Measurements from ENCODE around the gene RAP2C.

RAP2C gene

DNA sequence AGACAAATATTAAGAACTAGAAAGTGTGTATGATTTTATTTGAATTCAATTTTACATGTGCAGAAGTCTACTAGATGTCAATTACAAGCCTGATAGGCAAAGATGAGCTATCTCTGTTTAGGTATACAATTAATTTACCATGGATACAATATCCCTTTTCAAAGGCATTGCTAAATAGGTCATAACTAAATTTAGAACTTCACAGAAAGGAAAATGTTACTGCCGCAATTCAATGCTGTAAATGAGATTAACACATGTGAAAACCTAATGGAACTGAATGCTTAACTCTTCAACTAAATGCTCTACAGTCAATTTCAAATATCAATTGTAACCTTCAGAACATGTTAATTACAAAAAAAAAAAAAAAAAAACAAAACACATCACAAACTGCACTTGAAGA, 14.6 kb downstream of the RAP2C start:
- FAIRE-seq (no peak), DNase-seq (ENCODE audit: insufficient read length, low spot score) (no peak)
- no peak for TF ChIP-seq CTCF (IDR thresholded peaks at IDR 0.05; ENCODE audit: insufficient read depth, missing control alignments)

DNA sequence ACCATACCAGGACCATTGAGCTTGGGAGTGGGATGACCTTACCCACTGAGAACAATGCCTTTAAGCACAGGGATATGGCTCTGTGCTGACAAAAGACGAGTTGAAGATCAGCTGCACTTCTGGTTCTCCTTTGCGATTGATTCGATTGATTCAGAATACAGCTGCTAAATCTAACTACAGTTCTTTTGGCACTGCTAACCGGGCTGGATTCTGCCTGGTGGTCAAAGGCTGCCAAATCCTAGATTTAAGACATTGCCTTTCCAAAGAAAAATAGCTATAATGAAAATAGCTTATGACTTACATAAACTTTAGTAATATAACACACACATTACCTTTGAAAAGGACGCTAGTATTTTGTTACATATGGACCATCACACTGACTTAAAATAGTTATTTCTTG, 18.3 kb downstream of the RAP2C start:
- no peak for TF ChIP-seq CTCF (IDR thresholded peaks at IDR 0.05; ENCODE audit: insufficient read depth, missing control alignments)
- DNase-seq (ENCODE audit: insufficient read length, low spot score) (no peak), FAIRE-seq (no peak)

GRCh38 chrX:132199941-132200340, 19.3 kb downstream of the RAP2C start:
- FAIRE-seq (no peak), DNase-seq (ENCODE audit: insufficient read length, low spot score) (no peak)
- TF ChIP-seq CTCF (IDR thresholded peaks at IDR 0.05; ENCODE audit: insufficient read depth, missing control alignments): no peak

DNA sequence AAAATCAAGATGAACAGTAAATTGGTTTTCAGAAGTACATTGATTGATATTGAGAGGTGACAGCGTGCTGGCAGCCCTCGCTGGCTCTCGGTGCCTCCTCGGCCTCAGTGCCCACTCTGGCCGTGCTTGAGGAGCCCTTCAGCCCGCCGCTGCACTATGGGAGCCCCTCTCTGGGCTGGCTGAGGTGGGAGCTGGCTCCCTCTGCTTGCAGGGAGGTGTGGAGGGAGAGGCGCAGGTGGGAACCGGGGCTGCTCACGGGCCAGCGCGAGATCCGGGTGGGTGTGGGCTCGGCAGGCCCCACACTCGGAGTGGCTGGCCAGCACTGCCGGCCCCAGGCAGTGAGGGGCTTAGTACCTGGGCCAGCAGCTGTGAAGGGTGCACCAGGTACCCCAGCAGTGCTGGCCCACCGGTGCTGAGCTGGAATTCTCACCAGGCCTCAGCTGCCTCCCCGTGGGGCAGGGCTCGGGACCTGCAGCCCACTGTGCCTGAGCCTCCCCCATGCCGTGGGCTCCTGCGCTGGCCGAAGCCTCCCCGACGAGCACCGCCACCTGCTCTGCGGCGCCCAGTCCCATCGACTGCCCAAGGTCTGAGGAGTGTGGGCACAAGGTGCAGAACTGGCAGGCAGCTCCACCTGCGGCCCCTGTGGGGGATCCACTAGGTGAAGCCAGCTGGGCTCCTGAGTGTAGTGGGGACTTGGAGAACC, 25.2 kb downstream of the RAP2C start:
- no peak for DNase-seq (ENCODE audit: insufficient read length, low spot score)
- no peak for FAIRE-seq
- TF ChIP-seq CTCF (IDR thresholded peaks at IDR 0.05; ENCODE audit: insufficient read depth, missing control alignments): no peak

- FAIRE-seq (no peak), DNase-seq (ENCODE audit: insufficient read length, low spot score) (no peak)
- TF ChIP-seq CTCF (IDR thresholded peaks at IDR 0.05; ENCODE audit: insufficient read depth, missing control alignments): no peak
Measured at GRCh38 chrX:132191938-132192337, 27.3 kb downstream of the RAP2C start.

GRCh38 chrX:132188175-132188574, 31.1 kb downstream of the RAP2C start:
- no peak for TF ChIP-seq CTCF (IDR thresholded peaks at IDR 0.05; ENCODE audit: insufficient read depth, missing control alignments)
- DNase-seq (ENCODE audit: insufficient read length, low spot score): no peak
- no peak for FAIRE-seq

DNA sequence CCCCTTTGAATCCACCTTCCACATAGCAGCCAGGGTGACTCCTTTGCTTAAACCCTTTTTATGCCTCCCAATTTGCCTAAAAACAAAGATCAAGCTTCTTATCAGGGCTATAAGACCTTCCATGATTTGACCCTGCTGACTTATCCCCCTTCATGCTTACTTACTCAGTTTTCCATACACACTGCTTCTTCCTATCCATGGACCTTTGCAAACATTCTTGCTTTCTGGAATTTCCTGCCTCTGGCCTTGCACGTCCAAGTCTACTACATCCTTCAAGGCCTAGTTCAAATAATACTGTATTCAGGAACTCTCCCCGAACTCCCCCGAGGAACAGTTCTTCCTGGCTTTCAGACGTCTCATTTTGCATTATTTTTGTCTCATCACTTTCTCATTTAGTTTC, 31.8 kb downstream of the RAP2C start:
- FAIRE-seq: no peak
- TF ChIP-seq CTCF (IDR thresholded peaks at IDR 0.05; ENCODE audit: insufficient read depth, missing control alignments): no peak
- DNase-seq (ENCODE audit: insufficient read length, low spot score): no peak

All from D721Med (cell line).